Gastroesophageal sphincter (tissue), 2 donors: ENCODE measurements around the gene ARMH1.

Experiments used
- POLR2A ChIP-seq, 2 donors: fragments of 450-650 bp; IDR thresholded peaks; one replicate each; pipeline ENCODE4 v1.6.1; 2017; ENCODE audit warnings: antibody characterized with exemption in 2 of 2, mild to moderate bottlenecking in 2 of 2, moderate library complexity in 1 of 2
- POLR2AphosphoS5 ChIP-seq: sonication (generic); formaldehyde crosslinking; IDR thresholded peaks from one replicate; pipeline ENCODE4 v1.6.1; 2017; ENCODE audit warnings: antibody characterized with exemption

DNA sequence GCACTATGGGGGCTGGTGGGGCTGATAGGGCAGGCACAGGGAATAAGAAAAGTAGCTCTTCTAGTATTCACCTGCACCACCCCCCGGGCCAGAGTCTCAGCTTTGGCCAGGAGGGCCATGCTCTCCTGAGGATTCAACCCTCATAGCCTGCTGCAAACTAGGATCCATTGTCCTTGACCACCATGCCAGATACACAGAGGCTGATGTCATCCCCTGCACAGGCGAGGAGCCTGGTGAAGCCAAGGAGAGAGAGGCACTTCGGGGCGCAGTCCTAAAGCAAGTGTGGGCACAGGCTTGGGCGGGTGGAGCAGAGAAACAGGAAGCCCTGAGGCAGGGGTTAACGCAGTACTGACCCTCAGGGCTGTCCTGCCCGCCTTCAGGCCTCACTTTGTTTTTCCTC, 29.7 kb upstream of the ARMH1 start:
- TF ChIP-seq POLR2A (IDR thresholded peaks at IDR 0.05): no peak
- no peak for TF ChIP-seq POLR2AphosphoS5
